ENCODE results near the gene RPTOR. TPM values are rescaled to one million over a fixed set of nuclear protein-coding genes. Genes with fewer than 3 reads are reported as not detected.

The RPTOR gene
- polyA plus RNA-seq, 1 donor (not counting 4 experiments of a cell fraction or from before 2014, with no cell fraction given): 4.0 TPM

GRCh38 chr17:80991645-80992076 lies 447.0 kb downstream of the RPTOR start, which contains the start of gene CHMP6:
Gene CHMP6 (plus strand): TSS chr17:80991841. CDS start chr17:80991919, 78 bp downstream.
- peaks cover 27% of the 10 kb centered on the region for H3K4me1 ChIP-seq (ENCODE audit: control insufficient read depth, extremely low read depth, insufficient read depth, low read length)

DNA sequence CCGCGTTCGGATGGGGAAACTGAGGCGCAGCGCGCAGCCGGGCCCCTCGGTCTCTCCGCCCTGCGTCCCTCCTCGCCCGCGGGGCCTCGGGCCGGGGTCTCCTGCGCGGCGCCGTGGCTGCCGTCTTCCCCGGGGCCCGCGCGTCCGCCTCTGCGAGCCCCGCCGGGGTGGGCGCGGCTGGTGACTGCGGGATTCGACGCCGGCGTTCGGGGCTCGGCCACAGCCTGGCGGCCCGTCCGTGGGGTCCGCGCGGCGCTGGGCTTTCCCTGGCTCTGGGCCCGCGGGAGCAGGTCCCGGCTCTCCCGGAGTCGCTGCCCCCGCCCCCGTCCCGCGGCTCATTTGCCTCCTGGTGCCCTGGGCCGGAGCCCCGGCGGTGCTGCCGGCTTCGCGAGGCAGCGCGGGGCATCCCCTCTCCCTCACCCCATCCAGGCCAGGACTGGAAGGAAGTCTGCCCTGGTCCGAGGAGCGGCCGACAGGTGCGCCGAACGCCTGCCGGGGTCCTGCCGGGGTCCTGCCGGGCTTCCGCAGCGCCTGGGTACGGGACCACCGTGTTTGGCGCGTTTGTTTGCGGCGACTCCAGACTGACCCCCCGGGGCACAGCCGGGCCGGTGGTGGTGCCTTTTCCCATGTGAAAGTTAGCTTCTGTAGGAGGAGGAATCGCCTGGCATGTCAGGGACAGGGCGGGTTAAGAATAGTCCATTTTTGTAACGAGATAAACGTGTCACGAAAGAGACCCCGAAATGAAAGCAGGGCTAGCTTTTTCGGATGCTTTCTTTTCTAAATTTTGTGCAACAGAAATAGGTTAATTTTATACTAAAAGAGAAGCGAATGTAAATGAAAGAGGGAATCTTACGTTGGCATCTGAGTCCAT lies 447.7 kb downstream of the RPTOR start:
- Histone ChIP-seq H2AFZ (ENCODE audit: control insufficient read depth, low read length) (peak overlapping the region; percentile 56), H3K36me3 (ENCODE audit: control insufficient read depth in 2 of 2, extremely low read depth in 1 of 2, insufficient read depth in 2 of 2, low read length in 2 of 2) (peaks cover 9 to 10% of the 10 kb centered on the region in 2 experiments), H3K4me2 (ENCODE audit: control insufficient read depth, extremely low read depth, insufficient read depth, low read depth, low read length) (peak overlapping the region; percentile 89), H3K9ac (ENCODE audit: control insufficient read depth, extremely low read depth, insufficient read depth, low read length) (peak overlapping the region; percentile 76), H3K4me1 (ENCODE audit: control insufficient read depth, extremely low read depth, insufficient read depth, low read length) (peaks cover 27% of the 10 kb centered on the region), H3K4me3 (ENCODE audit: control insufficient read depth in 2 of 3, extremely low read depth in 1 of 3, insufficient read depth in 2 of 3, low read depth in 1 of 3, low read length in 3 of 3) (peak overlapping the region; percentile 74 to 84 (median 76)), H3K9me3 (ENCODE audit: control insufficient read depth, low read depth, low read length) (no peaks in the 10 kb centered on the region), H3K9me1 (ENCODE audit: control insufficient read depth, extremely low read depth, insufficient read depth, low read length) (no peaks in the 10 kb centered on the region), H3K27ac (ENCODE audit: control insufficient read depth, insufficient read depth, low read length) (peak overlapping the region; percentile 52), H3K79me2 (ENCODE audit: control insufficient read depth, insufficient read depth, low read length) (peaks cover 10% of the 10 kb centered on the region), H4K20me1 (ENCODE audit: control insufficient read depth, extremely low read depth, insufficient read depth, low read length) (no peaks in the 10 kb centered on the region), H3K27me3 (ENCODE audit: control insufficient read depth, extremely low read depth, insufficient read depth, low read length) (peaks cover 8% of the 10 kb centered on the region)
- FAIRE-seq: no peak
- TF ChIP-seq CTCF (optimal IDR thresholded peaks at IDR 0.05 in 1 of 3, IDR thresholded peaks at IDR 0.05 in 1 of 3, conservative IDR thresholded peaks at IDR 0.05 in 1 of 3; ENCODE audit: extremely low read depth in 1 of 3, insufficient read depth in 2 of 3, low read length in 3 of 3): no peak
- TF ChIP-seq EZH2 (IDR thresholded peaks at IDR 0.05; ENCODE audit: low read length): no peak
- DNase-seq (ENCODE audit: low read depth, low spot score): no peak
- dilution Hi-C loops (cut with MboI; ENCODE audit: extremely low pct_ligation_motif_present, low sequenced_read_pairs): no loop called here

More at GRCh38 chr17:80991645-80992076, 447.0 kb downstream of the RPTOR start, which contains the start of gene CHMP6:
- Histone ChIP-seq H4K20me1 (ENCODE audit: control insufficient read depth, extremely low read depth, insufficient read depth, low read length) (no peaks in the 10 kb centered on the region), H3K27me3 (ENCODE audit: control insufficient read depth, extremely low read depth, insufficient read depth, low read length) (peaks cover 12% of the 10 kb centered on the region), H3K79me2 (ENCODE audit: control insufficient read depth, insufficient read depth, low read length) (peaks cover 10% of the 10 kb centered on the region), H3K27ac (ENCODE audit: control insufficient read depth, insufficient read depth, low read length) (peak within 1 kb of the TSS; percentile 52), H3K4me3 (ENCODE audit: control insufficient read depth in 2 of 3, extremely low read depth in 1 of 3, insufficient read depth in 2 of 3, low read depth in 1 of 3, low read length in 3 of 3) (peak within 1 kb of the TSS; percentile 74 to 84 (median 76)), H3K9me1 (ENCODE audit: control insufficient read depth, extremely low read depth, insufficient read depth, low read length) (no peaks in the 10 kb centered on the region), H3K9ac (ENCODE audit: control insufficient read depth, extremely low read depth, insufficient read depth, low read length) (peak within 1 kb of the TSS; percentile 76), H3K9me3 (ENCODE audit: control insufficient read depth, low read depth, low read length) (no peaks in the 10 kb centered on the region), H2AFZ (ENCODE audit: control insufficient read depth, low read length) (peak within 1 kb of the TSS; percentile 93), H3K4me2 (ENCODE audit: control insufficient read depth, extremely low read depth, insufficient read depth, low read depth, low read length) (peak within 1 kb of the TSS; percentile 89), H3K36me3 (ENCODE audit: control insufficient read depth in 2 of 2, extremely low read depth in 1 of 2, insufficient read depth in 2 of 2, low read length in 2 of 2) (peaks cover 6 to 8% of the 10 kb centered on the region in 2 experiments)
- TF ChIP-seq EZH2 (IDR thresholded peaks at IDR 0.05; ENCODE audit: low read length) (no peak), CTCF (optimal IDR thresholded peaks at IDR 0.05 in 1 of 3, IDR thresholded peaks at IDR 0.05 in 1 of 3, conservative IDR thresholded peaks at IDR 0.05 in 1 of 3; ENCODE audit: extremely low read depth in 1 of 3, insufficient read depth in 2 of 3, low read length in 3 of 3) (peak in 2 of 3 experiments; percentile 10 to 17)
- DNase-seq (ENCODE audit: low read depth, low spot score) (no peak), FAIRE-seq (no peak)
- dilution Hi-C loops (cut with MboI; ENCODE audit: extremely low pct_ligation_motif_present, low sequenced_read_pairs): no loop called here

All from keratinocyte (primary cell).